Aorta (tissue), 5 donors: ENCODE data around the gene CDH15. TPM values are rescaled to one million over a fixed set of nuclear protein-coding genes. Genes with fewer than 3 reads are reported as not detected.
A peak's percentile ranks its signal among the peaks of the same experiment; 100 is the strongest.

Experiments used
- ATAC-seq: fragments of 200-7000 bp; cut with Tn5 transposase; one replicate; pipeline ENCODE4 v1.9.1; 2022; ENCODE audit warnings: moderate library complexity; ENCODE audit not compliant: low FRiP score
- DNase-seq, 2 donors: peaks; one replicate each; pipeline ENCODE4 v3.0.0-alpha.2; 2020
- H3K27ac ChIP-seq, 2 donors: one replicate each; pipeline ENCODE4 v1.5.1; 2013; ENCODE audit warnings: low read length in 2 of 2, mild to moderate bottlenecking in 2 of 2, moderate library complexity in 2 of 2, control low read depth in 1 of 2, inconsistent platforms in 1 of 2, low read depth in 1 of 2
- H3K27me3 ChIP-seq, 2 donors: one replicate each; pipeline ENCODE4 v1.6.1; 2013; ENCODE audit warnings: control low read depth in 1 of 2, low read length in 1 of 2, mild to moderate bottlenecking in 1 of 2, moderate library complexity in 1 of 2; ENCODE audit not compliant: insufficient read depth in 2 of 2, control insufficient read depth in 1 of 2
- H3K36me3 ChIP-seq, 2 donors: one replicate each; pipeline ENCODE4 v1.6.1; 2013; ENCODE audit warnings: control low read depth in 1 of 2, low read length in 1 of 2, mild to moderate bottlenecking in 1 of 2; ENCODE audit not compliant: insufficient read depth in 2 of 2, control insufficient read depth in 1 of 2
- H3K4me1 ChIP-seq, 2 donors: one replicate each; pipeline ENCODE4 v1.6.1; 2013; ENCODE audit warnings: low read length in 2 of 2, control low read depth in 1 of 2, mild to moderate bottlenecking in 1 of 2, moderate library complexity in 1 of 2; ENCODE audit not compliant: insufficient read depth in 2 of 2, control insufficient read depth in 1 of 2
- H3K4me3 ChIP-seq, 2 donors: one replicate each; pipeline ENCODE4 v1.5.1; 2013; ENCODE audit warnings: low read length in 2 of 2, control low read depth in 1 of 2, mild to moderate bottlenecking in 1 of 2
- H3K9me3 ChIP-seq: one replicate; pipeline ENCODE4 v1.6.1; 2013; ENCODE audit warnings: mild to moderate bottlenecking, low read length; ENCODE audit not compliant: control insufficient read depth
- WGBS, 2 donors: extraction: QIAGEN DNeasy Blood & Tissue Kit; methylation state at CpG; one replicate each; pipeline ENCODE4 v1.1.7; 2013; 5-methylcytosine and 5-hydroxymethylcytosine counted together
- intact Hi-C, 2 donors: fragments of 100-400 bp; cut with DNase I; formaldehyde crosslinking; loops; one replicate each; pipeline versions ENCODE4 v1.14.2 to v1.15.0; 2022
- polyA plus RNA-seq, 2 donors: library from polyadenylated mRNA; stranded (reverse); fragments of 200-250 nt; gene quantifications; one replicate each; pipeline ENCODE4 v1.2.3, GENCODE V29; 2013
- total RNA-seq, 2 donors: library from RNA; stranded (reverse); fragmentation: NEBNext Ultra II Directional; extraction: Animal tissue kit (Norgen Biotek cat#: 25700); gene quantifications; one replicate each; pipeline ENCODE4 v1.2.1, GENCODE V29; 2021
- donor health status: healthy with polysubstance abuse.
- donor health status: Bipolar disorder and iron deficiency.
- donor health status: DM: no; HTN: no; CAD: no.
- donor health status: DM: no; HTN: no; CAD: no.
- donor health status: DM: yes; HTN: yes; CAD: no.

Gene CDH15
- total and polyA plus RNA-seq, 4 donors, result 0.08 to 0.21 TPM; not detected in 2

- no peak for ATAC-seq
- no peak overlapping the region for H3K4me3 ChIP-seq
- peaks cover 2% of the 10 kb centered on the region for H3K9me3 ChIP-seq
- no peaks in the 10 kb centered on the region for H3K27me3 ChIP-seq
- intact Hi-C loops, result no loop called here
- H3K36me3 ChIP-seq, result peaks cover 12 to 22% of the 10 kb centered on the region in 2 donors
- DNase-seq, result peak in 1 of 2 donors; percentile 61
- no peak overlapping the region for H3K27ac ChIP-seq
- WGBS, 2 donors, result 94 to 95% methylated on average over 21 of the region's 21 CpGs
- H3K4me1 ChIP-seq, result no peaks in the 10 kb centered on the region
Measured at GRCh38 chr16:89222931-89223330, 51.4 kb downstream of the CDH15 start.

GRCh38 chr16:89224665-89225064 is 53.1 kb downstream of the CDH15 start:
- Histone ChIP-seq H3K36me3 (peaks cover 18 to 24% of the 10 kb centered on the region in 2 donors), H3K4me3 (no peak overlapping the region), H3K27ac (no peak overlapping the region), H3K4me1 (no peaks in the 10 kb centered on the region), H3K9me3 (peaks cover 3% of the 10 kb centered on the region), H3K27me3 (no peaks in the 10 kb centered on the region)
- WGBS, 2 donors, result 94 to 96% methylated on average over 10 of the region's 10 CpGs
- DNase-seq (peak in 1 of 2 donors; percentile 2), ATAC-seq (no peak)
- intact Hi-C loops, result no loop called here

GRCh38 chr16:89230255-89230654 is 58.7 kb downstream of the CDH15 start:
- WGBS, 2 donors, result 96 to 98% methylated on average over 14 of the region's 14 CpGs
- Histone ChIP-seq H3K27me3 (no peaks in the 10 kb centered on the region), H3K27ac (no peak overlapping the region), H3K4me3 (no peak overlapping the region), H3K36me3 (peaks cover 23 to 24% of the 10 kb centered on the region in 2 donors), H3K9me3 (peaks cover 3% of the 10 kb centered on the region), H3K4me1 (no peaks in the 10 kb centered on the region)
- no peak for ATAC-seq
- peak in 1 of 2 donors; percentile 51 for DNase-seq
- intact Hi-C loops, result loop anchor here in 1 of 2 donors (10.0 kb wide), 1 partner anchor 415 kb away; no protein-coding TSS in a partner anchor

- H3K27ac ChIP-seq, result no peak overlapping the region
- H3K4me1 ChIP-seq, result no peaks in the 10 kb centered on the region
- H3K27me3 ChIP-seq, result no peaks in the 10 kb centered on the region
- ATAC-seq, result no peak
- H3K36me3 ChIP-seq, result peaks cover 15 to 18% of the 10 kb centered on the region in 2 donors
- intact Hi-C loops, result loop anchor here in 1 of 2 donors (10.0 kb wide), 1 partner anchor 413 kb away; no protein-coding TSS in a partner anchor
- no peak overlapping the region for H3K4me3 ChIP-seq
- WGBS, 2 donors, result 87 to 91% methylated on average over 2 of the region's 2 CpGs
- DNase-seq, result peak in 1 of 2 donors; percentile 22
- peaks cover 3% of the 10 kb centered on the region for H3K9me3 ChIP-seq
Measured at GRCh38 chr16:89232107-89232506, 60.6 kb downstream of the CDH15 start.

GRCh38 chr16:89233678-89234490 is 62.3 kb downstream of the CDH15 start:
- Histone ChIP-seq H3K9me3 (no peaks in the 10 kb centered on the region), H3K36me3 (peaks cover 5 to 12% of the 10 kb centered on the region in 2 donors)
- intact Hi-C loops, result loop anchor here in 1 of 2 donors (10.0 kb wide), 1 partner anchor 411 kb away; no protein-coding TSS in a partner anchor

GRCh38 chr16:89237733-89238132 is 66.2 kb downstream of the CDH15 start:
- intact Hi-C loops, result loop anchor here in 1 of 2 donors (10.0 kb wide), 1 partner anchor 407 kb away; no protein-coding TSS in a partner anchor
- H3K9me3 ChIP-seq, result no peaks in the 10 kb centered on the region
- no peak for DNase-seq
- H3K27ac ChIP-seq, result no peak overlapping the region
- no peak for ATAC-seq
- WGBS, 2 donors, result 84 to 89% methylated on average over 3 of the region's 3 CpGs
- H3K4me1 ChIP-seq, result no peaks in the 10 kb centered on the region
- no peaks in the 10 kb centered on the region for H3K27me3 ChIP-seq
- H3K4me3 ChIP-seq, result no peak overlapping the region
- peaks cover 0 to 4% of the 10 kb centered on the region in 2 donors for H3K36me3 ChIP-seq

More at GRCh38 chr16:89233678-89234490, 62.3 kb downstream of the CDH15 start:
- H3K4me1 ChIP-seq, result no peaks in the 10 kb centered on the region
- peak in 1 of 2 donors; percentile 53 for DNase-seq
- no peaks in the 10 kb centered on the region for H3K27me3 ChIP-seq
- H3K27ac ChIP-seq, result no peak overlapping the region
- 95 to 96% methylated on average over 16 of the region's 16 CpGs for WGBS, 2 donors
- ATAC-seq, result no peak
- no peak overlapping the region for H3K4me3 ChIP-seq

- 4 to 5% methylated on average over 36 to 39 of the region's 39 CpGs for WGBS, 2 donors
- intact Hi-C loops, result loop anchor here (10.0 kb wide), 3 partner anchors 63 to 323 kb away; partner anchors contain the start of gene RPL13 (in 1 of the 2)
- ATAC-seq, result peak; percentile 88
Measured at GRCh38 chr16:89241187-89242007, 69.8 kb downstream of the CDH15 start.

GRCh38 chr16:89242795-89243200 is 71.2 kb downstream of the CDH15 start:
- no peaks in the 10 kb centered on the region for H3K9me3 ChIP-seq
- H3K36me3 ChIP-seq, result no peaks in the 10 kb centered on the region
- H3K27me3 ChIP-seq, result no peaks in the 10 kb centered on the region
- DNase-seq (no peak), ATAC-seq (no peak)
- no peaks in the 10 kb centered on the region for H3K4me1 ChIP-seq
- intact Hi-C loops, result loop anchor here (10.0 kb wide), 3 partner anchors 62 to 322 kb away; partner anchors contain the start of gene RPL13 (in 1 of the 2)
- 42 to 48% methylated on average over 12 of the region's 12 CpGs for WGBS, 2 donors
- H3K4me3 ChIP-seq, result no peak overlapping the region
- H3K27ac ChIP-seq, result no peak overlapping the region

More at GRCh38 chr16:89241187-89242007, 69.8 kb downstream of the CDH15 start:
- H3K4me1 ChIP-seq, result no peaks in the 10 kb centered on the region
- no peaks in the 10 kb centered on the region for H3K27me3 ChIP-seq
- DNase-seq, result peak; percentile 81 to 88
- H3K27ac ChIP-seq, result peak overlapping the region; percentile 38 to 97
- H3K4me3 ChIP-seq, result peak overlapping the region; percentile 49 to 83
- no peaks in the 10 kb centered on the region for H3K36me3 ChIP-seq
- H3K9me3 ChIP-seq, result no peaks in the 10 kb centered on the region
